Right atrium auricular region (tissue), 2 donors: ENCODE results near the gene APCDD1L. TPM values are rescaled to one million over a fixed set of nuclear protein-coding genes. Genes with fewer than 3 reads are reported as not detected.

Source experiments
- DNase-seq: peaks from one replicate; pipeline ENCODE4 v3.0.0-alpha.2; 2019; ENCODE audit warnings: low spot score
- H3K27ac ChIP-seq, 2 donors: fragments of 200-600 bp; sonication (generic); 1 replicate in 1 of 2; 2 replicates in 1 of 2; pipeline ENCODE4 v1.5.1; 2016 to 2019
- H3K27me3 ChIP-seq, 2 donors: fragments of 200-600 bp; sonication (generic); one replicate each; pipeline versions ENCODE4 v1.5.1 to v1.6.0; 2017 to 2019
- H3K36me3 ChIP-seq: fragments of 200-600 bp; sonication (generic); one replicate; pipeline ENCODE4 v1.5.1; 2016
- H3K4me1 ChIP-seq, 2 donors: fragments of 200-600 bp; sonication (generic); one replicate each; pipeline versions ENCODE4 v1.5.1 to v1.6.0; 2017 to 2019
- H3K4me3 ChIP-seq, 2 donors: fragments of 200-600 bp; sonication (generic); 1 replicate in 1 of 2; 2 replicates in 1 of 2; pipeline ENCODE4 v1.5.1; 2017 to 2019; ENCODE audit warnings: mild to moderate bottlenecking in 1 of 2, moderate library complexity in 1 of 2
- H3K9me3 ChIP-seq, 2 donors: fragments of 200-600 bp; sonication (generic); one replicate each; pipeline ENCODE4 v1.5.1; 2019
- CTCF ChIP-seq, 2 donors: fragments of 200-600 bp; sonication (generic); IDR thresholded peaks; one replicate each; pipeline ENCODE4 v1.5.1; 2019; ENCODE audit warnings: antibody characterized with exemption in 2 of 2
- total RNA-seq, 2 donors: library from RNA; depleted of rRNA; stranded (reverse); fragments of >200 nt; gene quantifications; one replicate each; pipeline ENCODE4 v1.1.0, GENCODE V29; 2016

The APCDD1L gene
- total RNA-seq, 2 donors from 2014 or later, result 0.89 to 1.5 TPM

DNA sequence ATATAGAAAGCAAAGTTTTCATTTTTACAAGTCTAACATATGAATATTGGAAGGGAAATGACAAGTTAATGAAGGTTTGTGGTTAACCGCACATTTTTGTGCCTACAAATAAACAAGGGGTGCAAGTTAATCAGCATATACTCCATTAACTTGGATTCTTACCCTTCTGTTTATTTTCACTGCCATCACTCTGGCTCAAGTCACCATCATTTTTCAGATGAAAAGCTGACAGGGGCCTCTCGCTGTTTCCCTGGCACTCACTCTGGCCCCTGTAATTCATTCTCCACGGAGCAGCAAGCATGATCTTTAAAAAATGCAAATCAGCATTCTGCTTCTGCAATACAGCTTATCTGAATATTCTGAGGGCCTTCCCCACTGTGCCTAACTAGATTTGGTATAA, 29.8 kb downstream of the APCDD1L start:
- Histone ChIP-seq H3K36me3 (no peaks in the 10 kb centered on the region), H3K27ac (no peak overlapping the region), H3K4me3 (no peak overlapping the region), H3K9me3 (peaks cover 0 to 34% of the 10 kb centered on the region in 2 donors), H3K4me1 (no peaks in the 10 kb centered on the region), H3K27me3 (no peaks in the 10 kb centered on the region)
- no peak for DNase-seq
- no peak for TF ChIP-seq CTCF (IDR thresholded peaks at IDR 0.05)

DNA sequence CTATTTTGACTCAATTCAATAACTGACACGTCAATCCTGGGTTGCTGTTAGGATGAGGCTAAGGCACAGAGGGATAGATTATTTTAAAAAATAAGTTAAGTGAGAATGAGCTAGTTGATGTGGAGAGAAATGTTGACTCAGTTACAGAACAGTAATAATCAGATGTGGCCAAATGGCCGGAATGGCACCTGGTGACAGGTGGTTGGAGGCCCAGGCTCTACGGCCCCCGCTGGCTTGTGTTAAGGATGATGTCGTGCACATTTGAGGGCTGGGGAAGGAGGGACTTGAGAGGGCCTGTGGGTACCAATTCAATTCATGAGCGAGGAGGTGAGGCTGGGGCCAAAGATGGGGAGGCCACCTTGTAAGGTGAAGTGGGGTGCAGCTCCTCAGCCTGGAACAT, 31.7 kb downstream of the APCDD1L start:
- H3K27ac ChIP-seq, result no peak overlapping the region
- no peaks in the 10 kb centered on the region for H3K36me3 ChIP-seq
- no peak for TF ChIP-seq CTCF (IDR thresholded peaks at IDR 0.05)
- H3K4me1 ChIP-seq, result no peaks in the 10 kb centered on the region
- H3K27me3 ChIP-seq, result no peaks in the 10 kb centered on the region
- H3K4me3 ChIP-seq, result no peak overlapping the region
- H3K9me3 ChIP-seq, result peaks cover 0 to 35% of the 10 kb centered on the region in 2 donors
- no peak for DNase-seq

DNA sequence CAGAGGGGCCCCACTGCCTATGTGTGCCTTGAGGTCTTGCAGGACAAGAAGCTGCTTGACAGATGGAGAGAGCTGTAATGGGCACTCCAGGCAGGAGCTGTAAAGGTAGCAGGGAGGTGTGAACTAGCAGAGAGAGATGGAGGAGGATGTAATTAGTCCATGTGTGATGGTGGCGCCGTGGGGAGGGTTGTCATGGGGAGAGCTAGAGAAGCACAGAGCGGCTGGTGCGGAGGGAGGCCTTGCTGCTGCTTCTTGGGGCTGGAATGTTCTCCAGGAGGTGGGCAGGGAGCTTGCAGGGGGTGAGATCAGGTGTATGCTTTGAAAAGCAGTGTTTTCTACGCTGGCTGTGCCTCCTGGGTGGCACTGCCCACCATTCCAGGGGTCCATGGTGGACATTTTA, 32.1 kb downstream of the APCDD1L start:
- no peak for DNase-seq
- H3K4me1 ChIP-seq, result no peaks in the 10 kb centered on the region
- TF ChIP-seq CTCF (IDR thresholded peaks at IDR 0.05), result no peak
- no peak overlapping the region for H3K27ac ChIP-seq
- no peaks in the 10 kb centered on the region for H3K27me3 ChIP-seq
- no peaks in the 10 kb centered on the region for H3K36me3 ChIP-seq
- no peak overlapping the region for H3K4me3 ChIP-seq
- peaks cover 0 to 39% of the 10 kb centered on the region in 2 donors for H3K9me3 ChIP-seq

- Histone ChIP-seq H3K27me3 (no peaks in the 10 kb centered on the region), H3K36me3 (no peaks in the 10 kb centered on the region), H3K4me1 (no peaks in the 10 kb centered on the region), H3K4me3 (no peak overlapping the region), H3K27ac (no peak overlapping the region), H3K9me3 (peaks cover 0 to 43% of the 10 kb centered on the region in 2 donors)
- TF ChIP-seq CTCF (IDR thresholded peaks at IDR 0.05), result no peak
- no peak for DNase-seq
These were observed 32.8 kb downstream of the APCDD1L start for GRCh38 chr20:58482416-58482815.

DNA sequence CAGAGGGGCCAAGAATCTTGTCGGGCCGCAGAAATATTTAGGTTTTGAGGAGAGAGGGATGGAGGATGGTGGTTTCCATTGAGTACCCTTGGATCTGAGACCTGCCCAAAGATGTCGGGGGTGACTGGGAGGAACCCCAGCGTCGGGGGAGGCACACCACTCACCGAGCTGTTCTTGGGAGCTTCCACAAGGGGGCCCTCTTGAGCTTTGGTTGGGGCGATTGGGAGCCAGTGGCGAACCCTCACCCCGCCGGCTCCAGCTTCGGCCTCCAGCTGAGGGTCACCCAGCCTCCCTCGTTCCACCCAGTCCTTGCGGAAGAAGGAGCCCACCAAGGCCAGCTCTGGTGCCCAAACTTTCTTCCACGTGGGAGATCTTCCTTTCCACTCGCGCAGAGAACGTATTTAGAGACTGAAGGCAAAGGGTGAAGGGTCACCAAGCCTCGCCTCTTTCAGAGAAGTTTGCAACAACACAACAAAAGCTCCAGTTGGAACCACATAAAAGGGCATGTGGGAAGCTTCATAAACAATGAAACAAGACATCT, 33.6 kb downstream of the APCDD1L start:
- Histone ChIP-seq H3K36me3 (no peaks in the 10 kb centered on the region), H3K4me3 (no peak overlapping the region), H3K27ac (no peak overlapping the region), H3K9me3 (peaks cover 0 to 35% of the 10 kb centered on the region in 2 donors), H3K27me3 (no peaks in the 10 kb centered on the region), H3K4me1 (no peaks in the 10 kb centered on the region)
- TF ChIP-seq CTCF (IDR thresholded peaks at IDR 0.05), result peak in 1 of 2 donors; percentile 59
- DNase-seq, result no peak
